Lung (tissue), 12 donors: Measurements from ENCODE around the gene ADAMTS17. TPM values are rescaled to one million over a fixed set of nuclear protein-coding genes. Genes with fewer than 3 reads are reported as not detected.
"Not testable (repeated sequence)": the region's sequence is repeated elsewhere in the genome, so short reads cannot be mapped to it uniquely, and the experiment has no call there.

Experiments
- ATAC-seq: fragments of 200-7000 bp; cut with Tn5 transposase; one replicate; pipeline ENCODE4 v1.9.1; 2020; ENCODE audit warnings: moderate number of reproducible peaks; ENCODE audit not compliant: insufficient read depth, low FRiP score
- DNase-seq, 3 donors: peaks; one replicate each; pipeline ENCODE4 v3.0.0-alpha.2; 2013 to 2017
- H3K27ac ChIP-seq, 2 donors: one replicate each; pipeline ENCODE4 v1.5.1; 2013; ENCODE audit warnings: mild to moderate bottlenecking in 2 of 2, moderate library complexity in 2 of 2, control low read depth in 1 of 2, inconsistent platforms in 1 of 2, low read depth in 1 of 2, low read length in 1 of 2
- H3K27me3 ChIP-seq, 3 donors: one replicate each; pipeline ENCODE4 v1.5.1; 2013; ENCODE audit warnings: low read length in 2 of 3; ENCODE audit not compliant: control insufficient read depth in 3 of 3, insufficient read depth in 3 of 3
- H3K36me3 ChIP-seq, 4 donors: one replicate each; pipeline ENCODE4 v1.5.1; 2013; ENCODE audit warnings: low read length in 4 of 4, mild to moderate bottlenecking in 1 of 4, moderate library complexity in 1 of 4; ENCODE audit not compliant: control insufficient read depth in 4 of 4, insufficient read depth in 4 of 4
- H3K4me1 ChIP-seq, 5 donors: one replicate each; pipeline ENCODE4 v1.5.1; 2013; ENCODE audit warnings: low read length in 5 of 5, mild to moderate bottlenecking in 2 of 5, moderate library complexity in 1 of 5; ENCODE audit not compliant: control insufficient read depth in 5 of 5, insufficient read depth in 5 of 5
- H3K4me3 ChIP-seq: one replicate; pipeline ENCODE4 v1.5.1; 2013; ENCODE audit warnings: mild to moderate bottlenecking, control low read depth, moderate library complexity
- H3K9ac ChIP-seq, 2 donors: one replicate each; pipeline ENCODE4 v1.5.1; 2013; ENCODE audit warnings: low read length in 2 of 2, control low read depth in 1 of 2; ENCODE audit not compliant: insufficient read depth in 1 of 2
- H3K9me3 ChIP-seq, 4 donors: one replicate each; pipeline ENCODE4 v1.5.1; 2013; ENCODE audit warnings: low read length in 3 of 4, mild to moderate bottlenecking in 1 of 4, moderate library complexity in 1 of 4; ENCODE audit not compliant: control insufficient read depth in 4 of 4, insufficient read depth in 3 of 4
- WGBS, 2 donors: extraction: QIAGEN DNeasy Blood & Tissue Kit; methylation state at CpG; one replicate each; pipeline ENCODE4 v1.1.7; 2013; 5-methylcytosine and 5-hydroxymethylcytosine counted together
- polyA plus RNA-seq, 2 donors: library from polyadenylated mRNA; stranded (reverse); fragments of 200-250 nt; gene quantifications; one replicate each; pipeline ENCODE4 v1.2.1, GENCODE V29; 2013
- total RNA-seq, 2 donors: library from RNA; depleted of rRNA in 1 of 2; stranded (reverse); fragments of >200 nt in 1 of 2; gene quantifications; one replicate each; pipeline ENCODE4 v1.2.1, GENCODE V29; 2014 to 2021
- TF ChIP-seq, protein P1 (sequence below): IDR thresholded peaks from 2 replicates; pipeline ENCODE4 v1.5.1; 2012; ENCODE audit warnings: mild to moderate bottlenecking; ENCODE audit errors: control extremely low read depth, extremely low read depth
- donor health status: control.
- donor health status: control.
- donor health status: Bipolar disorder and iron deficiency.
- donor health status: healthy.
- donor health status: DM: yes; HTN: yes; CAD: no.

Gene ADAMTS17
- total and polyA plus RNA-seq, 4 donors = 0.47 to 6.6 (median 2.2) TPM

DNA sequence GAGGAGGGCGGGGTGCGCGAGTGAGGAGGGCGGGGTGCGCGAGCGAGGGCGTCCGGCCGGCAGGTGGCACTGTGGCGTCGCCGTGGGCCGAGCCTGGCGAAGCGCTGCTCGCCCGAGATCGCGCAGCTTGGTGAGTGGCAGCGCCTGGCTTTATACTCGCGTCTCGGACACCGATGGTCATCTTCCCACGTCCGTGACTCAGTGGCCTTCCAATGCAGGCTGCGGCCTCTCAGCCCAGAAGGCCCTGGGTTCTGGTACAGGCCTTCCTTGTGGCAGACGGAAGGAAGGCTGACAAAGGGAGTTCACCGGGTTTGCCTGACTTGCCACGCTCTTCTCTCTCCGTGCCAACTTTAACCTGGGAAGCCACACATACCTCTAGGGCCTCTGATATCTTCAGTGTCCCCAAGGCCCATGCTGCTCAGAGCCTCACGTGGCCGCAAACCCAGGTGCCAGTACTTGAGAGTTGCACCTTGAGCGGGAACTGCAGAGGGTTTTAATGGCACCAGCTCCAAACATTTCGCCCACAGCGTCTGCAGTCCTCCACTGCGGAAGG, 413.3 kb downstream of the ADAMTS17 start:
- TF ChIP-seq, protein P1, sequence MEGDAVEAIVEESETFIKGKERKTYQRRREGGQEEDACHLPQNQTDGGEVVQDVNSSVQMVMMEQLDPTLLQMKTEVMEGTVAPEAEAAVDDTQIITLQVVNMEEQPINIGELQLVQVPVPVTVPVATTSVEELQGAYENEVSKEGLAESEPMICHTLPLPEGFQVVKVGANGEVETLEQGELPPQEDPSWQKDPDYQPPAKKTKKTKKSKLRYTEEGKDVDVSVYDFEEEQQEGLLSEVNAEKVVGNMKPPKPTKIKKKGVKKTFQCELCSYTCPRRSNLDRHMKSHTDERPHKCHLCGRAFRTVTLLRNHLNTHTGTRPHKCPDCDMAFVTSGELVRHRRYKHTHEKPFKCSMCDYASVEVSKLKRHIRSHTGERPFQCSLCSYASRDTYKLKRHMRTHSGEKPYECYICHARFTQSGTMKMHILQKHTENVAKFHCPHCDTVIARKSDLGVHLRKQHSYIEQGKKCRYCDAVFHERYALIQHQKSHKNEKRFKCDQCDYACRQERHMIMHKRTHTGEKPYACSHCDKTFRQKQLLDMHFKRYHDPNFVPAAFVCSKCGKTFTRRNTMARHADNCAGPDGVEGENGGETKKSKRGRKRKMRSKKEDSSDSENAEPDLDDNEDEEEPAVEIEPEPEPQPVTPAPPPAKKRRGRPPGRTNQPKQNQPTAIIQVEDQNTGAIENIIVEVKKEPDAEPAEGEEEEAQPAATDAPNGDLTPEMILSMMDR = peak; percentile 58
- 8% methylated on average over 32 to 38 of the region's 38 CpGs for WGBS, 2 donors
- ATAC-seq = peak; percentile 97
- H3K27me3 ChIP-seq = no peaks in the 10 kb centered on the region
- peak overlapping the region in 1 of 2 donors; percentile 82 for H3K27ac ChIP-seq
- H3K9ac ChIP-seq = peak overlapping the region in 1 of 2 donors; percentile 51
- peak overlapping the region; percentile 25 for H3K4me3 ChIP-seq
- H3K4me1 ChIP-seq = peaks cover 0 to 8% (median 5%) of the 10 kb centered on the region in 5 donors
- no peaks in the 10 kb centered on the region for H3K36me3 ChIP-seq
- peak; percentile 72 to 89 (median 81) for DNase-seq
- peaks cover 0 to 2% (median 0%) of the 10 kb centered on the region in 4 donors for H3K9me3 ChIP-seq

DNA sequence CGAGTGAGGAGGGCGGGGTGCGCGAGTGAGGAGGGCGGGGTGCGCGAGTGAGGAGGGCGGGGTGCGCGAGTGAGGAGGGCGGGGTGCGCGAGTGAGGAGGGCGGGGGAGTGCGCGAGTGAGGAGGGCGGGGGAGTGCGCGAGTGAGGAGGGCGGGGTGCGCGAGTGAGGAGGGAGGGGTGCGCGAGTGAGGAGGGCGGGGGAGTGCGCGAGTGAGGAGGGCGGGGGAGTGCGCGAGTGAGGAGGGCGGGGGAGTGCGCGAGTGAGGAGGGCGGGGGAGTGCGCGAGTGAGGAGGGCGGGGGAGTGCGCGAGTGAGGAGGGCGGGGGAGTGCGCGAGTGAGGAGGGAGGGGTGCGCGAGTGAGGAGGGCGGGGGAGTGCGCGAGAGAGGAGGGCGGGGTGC, 415.2 kb downstream of the ADAMTS17 start:
- H3K9me3 ChIP-seq = not testable (repeated sequence)

DNA sequence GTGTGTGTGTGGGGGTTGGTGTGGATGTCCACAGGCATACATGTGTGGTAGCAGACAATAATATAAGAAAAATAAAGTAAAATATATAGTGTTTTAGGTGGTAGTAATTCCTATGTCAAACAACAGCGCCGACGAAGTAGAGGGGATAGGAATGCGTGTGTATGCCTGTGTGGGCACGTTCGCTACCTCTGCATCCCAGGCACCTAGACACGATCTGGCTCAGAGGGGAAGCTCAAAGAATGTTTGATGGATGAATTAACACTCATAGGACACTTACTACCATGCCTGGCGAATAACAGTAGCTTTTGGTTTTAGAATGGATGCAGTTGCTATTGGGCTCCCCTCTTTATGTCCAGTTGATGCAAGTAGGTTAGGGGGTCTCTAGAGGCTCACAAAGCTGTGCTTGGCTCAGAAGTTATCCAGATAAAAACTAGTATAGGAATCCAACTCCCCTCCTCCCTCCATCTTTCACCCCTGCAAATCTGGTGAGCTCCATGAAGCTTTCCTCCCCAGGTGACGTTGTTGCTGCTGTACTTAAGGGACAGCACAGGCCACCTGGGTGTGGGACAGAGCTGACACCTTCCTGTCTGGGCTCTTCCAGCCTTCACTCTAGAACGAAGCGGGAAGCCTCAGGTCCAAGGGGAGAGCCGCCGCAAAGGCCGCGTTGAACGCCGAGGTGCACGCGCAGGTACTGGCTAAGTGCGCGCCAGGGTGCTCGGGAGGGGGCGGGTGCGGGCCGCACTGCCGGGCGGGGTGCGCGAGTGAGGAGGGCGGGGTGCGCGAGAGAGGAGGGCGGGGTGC, 415.9 kb downstream of the ADAMTS17 start:
- Histone ChIP-seq H3K9me3 (peaks cover 0 to 2% (median 0%) of the 10 kb centered on the region in 4 donors), H3K27ac (peak overlapping the region in 1 of 2 donors; percentile 77)

More for the DNA sequence above, 415.2 kb downstream of the ADAMTS17 start:
- ATAC-seq, H3K27ac ChIP-seq, H3K27me3 ChIP-seq, H3K36me3 ChIP-seq, DNase-seq, H3K4me3 ChIP-seq, H3K9ac ChIP-seq, H3K4me1 ChIP-seq: not testable (repeated sequence)
- 0% methylated on average over 3 of the region's 48 CpGs; no CpG with 5 or more reads in 1 of the 2 donors for WGBS, 2 donors

More for the DNA sequence above, 415.9 kb downstream of the ADAMTS17 start:
- Histone ChIP-seq H3K27me3 (peaks cover 0 to 8% (median 3%) of the 10 kb centered on the region in 3 donors), H3K4me3 (peak overlapping the region; percentile 19), H3K9ac (no peak overlapping the region), H3K4me1 (peaks cover 0 to 5% (median 0%) of the 10 kb centered on the region in 5 donors), H3K36me3 (no peaks in the 10 kb centered on the region)
- ATAC-seq (peak; percentile 74), DNase-seq (peak; percentile 36 to 54 (median 53))
- 15 to 20% methylated on average over 29 to 32 of the region's 33 CpGs for WGBS, 2 donors
- TF ChIP-seq, protein P1 = no peak
